Fibroblast of lung (primary cell): Measurements from ENCODE around the gene SLC7A4. TPM values are rescaled to one million over a fixed set of nuclear protein-coding genes. Genes with fewer than 3 reads are reported as not detected.

Experiments used
- DNase-seq, 2 donors: peaks; one replicate each; pipeline versions ENCODE4 v3.0.0 to v3.0.0-alpha.2; 2010; ENCODE audit warnings: low read depth in 2 of 2
- H2AFZ ChIP-seq: 2 replicates; pipeline ENCODE4 v1.5.1; 2012; ENCODE audit warnings: low read length, control low read depth, inconsistent platforms
- H3K27ac ChIP-seq: 2 replicates; pipeline ENCODE4 v1.5.1; 2011; ENCODE audit warnings: low read length, control low read depth; ENCODE audit not compliant: insufficient read depth
- H3K27me3 ChIP-seq: 2 replicates; pipeline ENCODE4 v1.5.1; 2011; ENCODE audit warnings: mild to moderate bottlenecking, low read length; ENCODE audit not compliant: control insufficient read depth, insufficient read depth
- H3K36me3 ChIP-seq: 2 replicates; pipeline ENCODE4 v1.5.1; 2011; ENCODE audit warnings: low read length; ENCODE audit not compliant: control insufficient read depth, insufficient read depth
- H3K4me1 ChIP-seq: 2 replicates; pipeline ENCODE4 v1.5.1; 2011; ENCODE audit warnings: low read length; ENCODE audit not compliant: control insufficient read depth, insufficient read depth; ENCODE audit errors: extremely low read depth
- H3K4me2 ChIP-seq: 2 replicates; pipeline ENCODE4 v1.5.1; 2011; ENCODE audit warnings: low read length, control low read depth; ENCODE audit not compliant: insufficient read depth; ENCODE audit errors: extremely low read depth
- H3K4me3 ChIP-seq, 4 experiments: fragments of 200-600 bp in 1 of 4; sonication (generic) in 1 of 4; replicated peaks in 1 of 4; 2 replicates each; pipeline ENCODE4 v1.5.1; 2011 to 2016; ENCODE audit warnings: low read length in 4 of 4, low read depth in 3 of 4, mild to moderate bottlenecking in 3 of 4, control low read depth in 2 of 4, inconsistent platforms in 1 of 4, mixed read lengths in 1 of 4; ENCODE audit not compliant: insufficient read depth in 1 of 4; ENCODE audit errors: control extremely low read depth in 1 of 4
- H3K79me2 ChIP-seq: 2 replicates; pipeline ENCODE4 v1.5.1; 2012; ENCODE audit warnings: mild to moderate bottlenecking, low read length, inconsistent platforms; ENCODE audit not compliant: control insufficient read depth, insufficient read depth
- H3K9ac ChIP-seq: 2 replicates; pipeline ENCODE4 v1.5.1; 2011; ENCODE audit warnings: mild to moderate bottlenecking, low read length, control low read depth; ENCODE audit not compliant: insufficient read depth
- H3K9me3 ChIP-seq: 2 replicates; pipeline ENCODE4 v1.5.1; 2012; ENCODE audit warnings: low read depth, low read length; ENCODE audit not compliant: control insufficient read depth, insufficient read depth
- H4K20me1 ChIP-seq: 2 replicates; pipeline ENCODE4 v1.5.1; 2011; ENCODE audit warnings: low read length; ENCODE audit not compliant: control insufficient read depth, insufficient read depth; ENCODE audit errors: extremely low read depth
- EZH2 ChIP-seq: IDR thresholded peaks from 2 replicates; pipeline ENCODE4 v1.5.1; 2012; ENCODE audit warnings: low read length, control low read depth, mild to moderate bottlenecking; ENCODE audit errors: missing control alignments
- polyA plus RNA-seq, 2 donors: library from polyadenylated mRNA; depleted of rRNA in 1 of 2; stranded (reverse) in 1 of 2; unstranded in 1 of 2; fragments of >200 nt; gene quantifications; 2 replicates each; pipeline ENCODE4 v1.2.1, GENCODE V29; 2011 to 2012; ENCODE audit warnings: missing spikeins in 1 of 2
- total RNA-seq: library from RNA; depleted of rRNA; stranded (reverse); fragments of >200 nt; gene quantifications from 2 replicates; pipeline ENCODE4 v1.2.1, GENCODE V29; 2014
- TF ChIP-seq, protein P1 (sequence below), 2 donors: IDR thresholded peaks in 1 of 2; conservative IDR thresholded peaks in 1 of 2; 1 replicate in 1 of 2; 2 replicates in 1 of 2; pipeline ENCODE4 v1.5.1; 2011 to 2012; ENCODE audit warnings: low read length in 2 of 2, control low read depth in 1 of 2, inconsistent platforms in 1 of 2, low read depth in 1 of 2, mild to moderate bottlenecking in 1 of 2

Gene SLC7A4
- total and polyA plus RNA-seq, 2 donors (not counting 1 experiment from before 2014, with no cell fraction given) = 0.83 to 0.92 TPM

- Histone ChIP-seq H3K4me3 (no peak overlapping the region), H3K9me3 (no peaks in the 10 kb centered on the region), H4K20me1 (no peaks in the 10 kb centered on the region), H3K9ac (no peak overlapping the region), H3K79me2 (no peaks in the 10 kb centered on the region), H3K4me2 (no peak overlapping the region), H2AFZ (no peak overlapping the region), H3K36me3 (no peaks in the 10 kb centered on the region), H3K27ac (no peak overlapping the region), H3K4me1 (no peaks in the 10 kb centered on the region), H3K27me3 (peaks cover 26% of the 10 kb centered on the region)
- TF ChIP-seq, protein P1, sequence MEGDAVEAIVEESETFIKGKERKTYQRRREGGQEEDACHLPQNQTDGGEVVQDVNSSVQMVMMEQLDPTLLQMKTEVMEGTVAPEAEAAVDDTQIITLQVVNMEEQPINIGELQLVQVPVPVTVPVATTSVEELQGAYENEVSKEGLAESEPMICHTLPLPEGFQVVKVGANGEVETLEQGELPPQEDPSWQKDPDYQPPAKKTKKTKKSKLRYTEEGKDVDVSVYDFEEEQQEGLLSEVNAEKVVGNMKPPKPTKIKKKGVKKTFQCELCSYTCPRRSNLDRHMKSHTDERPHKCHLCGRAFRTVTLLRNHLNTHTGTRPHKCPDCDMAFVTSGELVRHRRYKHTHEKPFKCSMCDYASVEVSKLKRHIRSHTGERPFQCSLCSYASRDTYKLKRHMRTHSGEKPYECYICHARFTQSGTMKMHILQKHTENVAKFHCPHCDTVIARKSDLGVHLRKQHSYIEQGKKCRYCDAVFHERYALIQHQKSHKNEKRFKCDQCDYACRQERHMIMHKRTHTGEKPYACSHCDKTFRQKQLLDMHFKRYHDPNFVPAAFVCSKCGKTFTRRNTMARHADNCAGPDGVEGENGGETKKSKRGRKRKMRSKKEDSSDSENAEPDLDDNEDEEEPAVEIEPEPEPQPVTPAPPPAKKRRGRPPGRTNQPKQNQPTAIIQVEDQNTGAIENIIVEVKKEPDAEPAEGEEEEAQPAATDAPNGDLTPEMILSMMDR (conservative IDR thresholded peaks at IDR 0.05 in 1 of 2, IDR thresholded peaks at IDR 0.05 in 1 of 2; ENCODE audit: low read depth in 1 of 2, low read length in 2 of 2) = no peak
- no peak for TF ChIP-seq EZH2
- no peak for DNase-seq
Measured at GRCh38 chr22:21054046-21054713, 21.8 kb upstream of the SLC7A4 start.

DNA sequence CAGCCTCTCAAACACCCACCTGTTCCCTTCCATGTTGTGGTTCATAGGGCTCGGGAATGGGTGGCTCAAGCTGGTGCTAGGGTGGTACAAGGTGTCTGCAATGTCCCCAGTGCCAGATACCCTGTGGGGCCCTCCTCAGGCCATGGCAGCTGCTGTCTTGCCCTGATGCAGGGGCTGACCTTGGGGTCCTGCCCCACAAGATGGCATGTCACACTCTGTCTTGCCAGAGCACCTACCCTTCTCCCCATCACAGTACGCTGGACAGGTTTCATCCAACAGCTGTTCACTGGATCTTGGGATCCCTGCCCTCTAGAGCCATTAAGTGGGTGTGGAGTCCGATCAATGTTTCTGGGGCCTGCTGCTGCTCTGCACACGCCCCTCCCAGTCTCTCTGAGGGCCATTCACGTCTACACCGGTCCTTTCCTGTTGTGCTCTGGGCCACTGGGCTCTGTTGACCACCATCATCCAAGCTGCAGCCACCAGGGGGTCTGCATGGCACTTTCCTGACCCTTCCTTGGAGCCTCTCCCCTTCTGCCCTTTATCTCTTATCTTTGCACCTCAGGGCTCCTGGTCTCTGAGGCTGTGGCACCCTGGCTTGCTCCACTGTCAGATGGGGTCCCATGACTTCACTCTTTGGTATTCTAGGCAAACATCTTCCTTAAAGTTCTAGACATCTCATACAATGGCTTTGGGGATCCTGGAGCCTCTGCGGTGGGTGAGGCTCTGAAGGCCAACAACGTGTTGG is 20.5 kb upstream of the SLC7A4 start:
- no peak overlapping the region for H3K9ac ChIP-seq
- no peak overlapping the region for H3K27ac ChIP-seq
- H4K20me1 ChIP-seq = no peaks in the 10 kb centered on the region
- H3K27me3 ChIP-seq = peaks cover 26% of the 10 kb centered on the region
- H2AFZ ChIP-seq = no peak overlapping the region
- H3K4me2 ChIP-seq = no peak overlapping the region
- no peak overlapping the region for H3K4me3 ChIP-seq
- no peaks in the 10 kb centered on the region for H3K36me3 ChIP-seq
- TF ChIP-seq, protein P1 (conservative IDR thresholded peaks at IDR 0.05 in 1 of 2, IDR thresholded peaks at IDR 0.05 in 1 of 2; ENCODE audit: low read depth in 1 of 2, low read length in 2 of 2) = no peak
- no peak for TF ChIP-seq EZH2
- H3K9me3 ChIP-seq = no peaks in the 10 kb centered on the region
- no peak for DNase-seq
- no peaks in the 10 kb centered on the region for H3K4me1 ChIP-seq
- H3K79me2 ChIP-seq = no peaks in the 10 kb centered on the region

DNA sequence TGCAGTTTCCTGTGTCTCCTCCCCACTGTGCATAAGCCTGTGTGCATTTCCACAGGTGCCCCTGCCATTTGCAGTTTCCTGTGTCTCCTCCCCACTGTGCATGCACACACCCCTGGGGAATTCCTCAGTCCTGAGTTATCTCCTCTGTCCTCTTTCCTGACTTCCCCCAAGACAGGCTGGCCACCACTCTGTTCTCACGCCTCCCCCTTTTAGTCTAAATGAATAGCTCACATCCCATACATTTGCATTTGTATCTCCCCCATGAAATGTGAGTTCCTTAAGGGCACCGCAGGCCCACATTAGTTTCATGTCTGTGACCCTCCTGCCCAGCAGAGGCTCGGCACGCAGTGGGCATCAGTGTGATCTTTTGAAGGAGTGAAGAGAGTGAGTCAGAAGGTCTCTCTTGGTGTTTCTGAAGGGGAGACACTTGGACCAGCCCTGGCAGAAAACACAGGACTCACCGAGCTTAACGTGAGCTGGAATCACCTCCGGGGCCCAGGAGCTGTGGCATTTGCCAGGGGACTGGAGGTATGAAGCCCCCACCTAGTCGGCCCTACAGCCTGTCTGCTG is 19.6 kb upstream of the SLC7A4 start:
- Histone ChIP-seq H3K9me3 (no peaks in the 10 kb centered on the region), H3K27me3 (peaks cover 24% of the 10 kb centered on the region), H4K20me1 (no peaks in the 10 kb centered on the region), H3K4me2 (no peak overlapping the region), H3K4me3 (no peak overlapping the region), H3K9ac (no peak overlapping the region), H3K27ac (no peak overlapping the region), H3K79me2 (no peaks in the 10 kb centered on the region), H3K4me1 (no peaks in the 10 kb centered on the region), H2AFZ (no peak overlapping the region), H3K36me3 (no peaks in the 10 kb centered on the region)
- TF ChIP-seq, protein P1 (conservative IDR thresholded peaks at IDR 0.05 in 1 of 2, IDR thresholded peaks at IDR 0.05 in 1 of 2; ENCODE audit: low read depth in 1 of 2, low read length in 2 of 2) = no peak
- TF ChIP-seq EZH2 = no peak
- DNase-seq = peak in 1 of 2 donors; percentile 21
